ENCODE measurements around the gene RLF. TPM values are rescaled to one million over a fixed set of nuclear protein-coding genes. Genes with fewer than 3 reads are reported as not detected.

Gene RLF
- total and polyA plus RNA-seq, 2 of the 8 experiments (the other 6 are each of a cell fraction or from before 2014, with no cell fraction given), result 4.2 to 18.0 TPM

DNA sequence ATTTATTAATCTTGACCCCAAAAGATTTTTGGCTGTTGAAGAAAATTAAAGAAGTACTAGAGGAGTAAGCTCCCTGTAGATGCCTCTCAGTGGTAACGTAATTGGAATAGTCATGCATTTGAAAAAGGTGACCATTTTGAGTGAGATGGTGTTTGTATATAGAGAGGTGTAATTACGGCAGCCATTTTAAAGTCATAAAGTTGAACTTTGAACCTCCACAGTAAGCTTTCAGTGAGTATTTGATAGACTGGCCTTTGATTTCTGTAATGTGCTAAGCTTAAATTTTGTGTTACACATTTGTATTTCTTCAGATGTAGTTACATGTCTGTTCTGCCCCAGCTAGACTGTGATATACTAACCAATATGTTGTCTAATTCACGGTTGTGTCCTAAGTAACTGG is 65.0 kb downstream of the RLF start:
- no peak overlapping the region for H4K91ac ChIP-seq (replicated peaks; ENCODE audit: insufficient read length, low read length)
- H3K9ac ChIP-seq (replicated peaks in 1 of 4; ENCODE audit: extremely low read depth in 1 of 4, low read depth in 3 of 4, low read length in 3 of 4), result no peak overlapping the region
- CTCF ChIA-PET (ENCODE audit: partially characterized antibody), result interaction anchor here (0.9 to 1.5 kb wide), 3 partner anchors 73 to 89 kb away, joined by 3 to 4 read pairs (median 3); no protein-coding TSS in a partner anchor
- no peak overlapping the region for H3K23ac ChIP-seq (ENCODE audit: insufficient read length)
- TF ChIP-seq YY1 (IDR thresholded peaks at IDR 0.05; ENCODE audit: low read depth, low read length) (peak; percentile 19; the same call in 1 of the 2 replicates), SIX5 (IDR thresholded peaks at IDR 0.05; ENCODE audit: low read depth, low read length) (no peak)
- no peak overlapping the region for H3K18ac ChIP-seq (ENCODE audit: extremely low read depth, low read length)
- H3K9me3 ChIP-seq (ENCODE audit: insufficient read depth in 2 of 2, low read depth in 1 of 2, low read length in 1 of 2), result no peaks in the 10 kb centered on the region
- peaks cover 0 to 4% (median 0%) of the 10 kb centered on the region in 4 experiments; a peak in 1 of 8 replicates for H3K36me3 ChIP-seq (ENCODE audit: control insufficient read depth in 2 of 4, insufficient read depth in 4 of 4, low read length in 3 of 4)
- 91% methylated on average over 3 of the region's 3 CpGs; no CpG with 5 or more reads in 1 of the 2 experiments for WGBS, 2 experiments (ENCODE audit: extremely low coverage in 1 of 2, insufficient coverage in 1 of 2, insufficient read length in 1 of 2, insufficient replicate concordance in 2 of 2, low coverage in 1 of 2, low lambda C conversion rate in 2 of 2, missing lambda C conversion rate in 1 of 2)
- no peak overlapping the region for H2BK12ac ChIP-seq (ENCODE audit: low read depth, low read length)
- H3K4me1 ChIP-seq (replicated peaks in 1 of 4; ENCODE audit: control insufficient read depth in 3 of 4, insufficient read depth in 4 of 4, low read length in 3 of 4), result no peaks in the 10 kb centered on the region
- H3K14ac ChIP-seq (ENCODE audit: insufficient read length), result no peak overlapping the region
- no peak overlapping the region for H4K8ac ChIP-seq (ENCODE audit: extremely low read depth, insufficient read depth, low read length)
- H2BK15ac ChIP-seq (ENCODE audit: low read length), result no peak overlapping the region
- H2BK5ac ChIP-seq (ENCODE audit: low read depth, low read length), result no peak overlapping the region
- no peak overlapping the region for H4K5ac ChIP-seq (ENCODE audit: insufficient read length, low read depth, low read length)
- H3K79me1 ChIP-seq (ENCODE audit: low read depth, low read length), result no peaks in the 10 kb centered on the region
- no peak for FAIRE-seq
- H3K4me2 ChIP-seq (ENCODE audit: insufficient read depth in 1 of 2, low read depth in 2 of 2, low read length in 2 of 2), result no peak overlapping the region
- no peak overlapping the region for H2AK5ac ChIP-seq (ENCODE audit: low read depth, low read length)
- H3K4me3 ChIP-seq (ENCODE audit: extremely low read depth in 1 of 4, insufficient read depth in 2 of 4, low read depth in 3 of 4, low read length in 4 of 4), result no peak overlapping the region
- H3K23me2 ChIP-seq (ENCODE audit: low read depth, low read length), result no peaks in the 10 kb centered on the region
- DNase-seq (ENCODE audit: low read depth in 1 of 2, low spot score in 2 of 2), result no peak
- no peaks in the 10 kb centered on the region for H3K79me2 ChIP-seq (ENCODE audit: control insufficient read depth in 1 of 2, insufficient read depth in 2 of 2, low read length in 2 of 2)
- H3K4ac ChIP-seq (replicated peaks; ENCODE audit: insufficient read length, low read depth, low read length), result no peak overlapping the region
- no peak overlapping the region for H2AFZ ChIP-seq (ENCODE audit: low read length)
- no peak overlapping the region for H2BK20ac ChIP-seq (ENCODE audit: low read length)
- H2BK120ac ChIP-seq (replicated peaks; ENCODE audit: low read depth, low read length), result no peak overlapping the region
- H4K20me1 ChIP-seq (replicated peaks in 1 of 2; ENCODE audit: control insufficient read depth in 1 of 2, insufficient read depth in 2 of 2, low read length in 2 of 2), result no peaks in the 10 kb centered on the region
- H3K56ac ChIP-seq (replicated peaks; ENCODE audit: insufficient read length, low read depth, low read length), result no peak overlapping the region
- POLR2A ChIA-PET (ENCODE audit: partially characterized antibody), result interaction anchor here (0.6 kb wide), 1 partner anchor 225 kb away, joined by 3 read pairs; no protein-coding TSS in a partner anchor
- H3K27me3 ChIP-seq (replicated peaks in 1 of 4; ENCODE audit: control insufficient read depth in 3 of 4, extremely low read depth in 1 of 4, insufficient read depth in 3 of 4, low read length in 3 of 4), result no peaks in the 10 kb centered on the region
- H3K27ac ChIP-seq (ENCODE audit: low read depth, low read length), result no peak overlapping the region
